GM23338 (cell line): Measurements from ENCODE around the gene SMYD1.

ENCODE experiments used
- CTCF ChIP-seq, 2 experiments: fragments of 200-600 bp in 1 of 2; sonication (generic) in 1 of 2; conservative IDR thresholded peaks; 2 replicates each; pipeline versions ENCODE4 v1.5.1 to v1.6.1; 2016 to 2017; ENCODE audit warnings: antibody characterized with exemption in 2 of 2, low read depth in 2 of 2, mild to moderate bottlenecking in 2 of 2, moderate library complexity in 1 of 2
- JUNB ChIP-seq: IDR thresholded peaks from one replicate; pipeline ENCODE4 v1.6.1; 2016; ENCODE audit warnings: antibody characterized with exemption; ENCODE audit not compliant: unreplicated experiment
- REST ChIP-seq: IDR thresholded peaks from one replicate; pipeline ENCODE4 v1.6.1; 2018; ENCODE audit warnings: antibody characterized with exemption; ENCODE audit not compliant: unreplicated experiment

DNA sequence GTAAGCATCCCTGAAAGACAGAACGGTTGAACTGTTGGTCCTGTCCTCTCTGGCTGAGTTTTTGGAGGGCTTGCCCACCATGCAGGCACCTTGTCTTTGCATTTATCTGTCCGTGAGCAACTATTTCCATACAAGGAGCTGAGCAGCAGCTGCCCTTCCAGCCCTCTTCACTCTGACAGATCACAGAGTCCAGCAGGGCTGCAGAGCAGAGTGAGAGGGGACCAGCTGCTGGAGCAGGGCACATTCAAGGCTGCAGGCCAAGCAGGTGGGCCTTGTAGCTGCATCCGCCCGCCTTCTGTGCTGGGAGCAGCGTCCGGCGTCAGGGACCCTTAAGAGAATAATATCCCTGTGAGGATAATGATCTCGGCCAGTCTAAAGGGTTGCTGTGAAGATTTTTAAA is 9.5 kb downstream of the SMYD1 start:
- no peak for TF ChIP-seq JUNB
- no peak for TF ChIP-seq REST
- no peak for TF ChIP-seq CTCF (conservative IDR thresholded peaks at IDR 0.05; ENCODE audit: low read depth in 2 of 2)
